ENCODE measurements around the gene GRM4. TPM values are rescaled to one million over a fixed set of nuclear protein-coding genes. Genes with fewer than 3 reads are reported as not detected.

Gene GRM4
- total RNA-seq, 1 donor, result under 0.01 TPM

DNA sequence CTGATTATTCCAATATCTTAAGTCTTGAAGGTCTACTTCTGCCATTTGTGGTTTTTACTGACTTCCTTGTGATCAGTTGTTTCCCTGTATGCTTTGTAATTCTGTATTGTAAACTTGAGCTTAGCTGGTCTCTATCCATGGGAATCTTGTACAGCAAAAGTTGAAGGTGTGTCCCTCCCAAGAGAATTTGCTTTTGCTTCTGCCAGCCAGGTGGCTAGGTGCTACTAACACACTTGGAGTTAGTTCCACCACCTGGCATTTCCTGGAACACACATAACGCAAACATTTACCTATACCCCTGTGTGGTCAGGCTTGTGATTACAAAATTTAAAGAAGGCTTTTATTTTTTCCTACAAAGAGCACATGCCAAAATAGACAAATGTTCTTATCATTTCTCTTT is 141.2 kb downstream of the GRM4 start:
- no peak for DNase-seq (ENCODE audit: low read depth in 2 of 3, low spot score in 2 of 3)

DNA sequence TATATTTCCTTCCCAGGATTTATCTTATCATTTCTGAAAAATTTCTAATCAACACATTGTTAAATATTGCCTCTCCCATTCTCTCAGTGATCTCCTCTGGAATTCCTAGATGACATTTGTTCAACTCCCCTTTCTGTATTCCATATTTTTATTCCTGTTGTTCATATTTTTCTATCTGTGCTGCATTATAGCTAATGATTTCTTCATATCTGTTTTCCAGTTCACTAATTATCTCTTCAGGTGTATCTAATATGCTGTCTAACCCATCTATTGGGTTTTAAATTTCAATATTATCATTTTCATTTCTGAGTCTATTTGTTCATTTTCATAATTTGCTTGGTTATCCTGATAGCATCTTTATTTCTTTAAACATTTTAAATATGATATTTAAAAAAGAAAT is 141.9 kb downstream of the GRM4 start:
- DNase-seq (ENCODE audit: low read depth in 2 of 3, low spot score in 2 of 3), result no peak

DNA sequence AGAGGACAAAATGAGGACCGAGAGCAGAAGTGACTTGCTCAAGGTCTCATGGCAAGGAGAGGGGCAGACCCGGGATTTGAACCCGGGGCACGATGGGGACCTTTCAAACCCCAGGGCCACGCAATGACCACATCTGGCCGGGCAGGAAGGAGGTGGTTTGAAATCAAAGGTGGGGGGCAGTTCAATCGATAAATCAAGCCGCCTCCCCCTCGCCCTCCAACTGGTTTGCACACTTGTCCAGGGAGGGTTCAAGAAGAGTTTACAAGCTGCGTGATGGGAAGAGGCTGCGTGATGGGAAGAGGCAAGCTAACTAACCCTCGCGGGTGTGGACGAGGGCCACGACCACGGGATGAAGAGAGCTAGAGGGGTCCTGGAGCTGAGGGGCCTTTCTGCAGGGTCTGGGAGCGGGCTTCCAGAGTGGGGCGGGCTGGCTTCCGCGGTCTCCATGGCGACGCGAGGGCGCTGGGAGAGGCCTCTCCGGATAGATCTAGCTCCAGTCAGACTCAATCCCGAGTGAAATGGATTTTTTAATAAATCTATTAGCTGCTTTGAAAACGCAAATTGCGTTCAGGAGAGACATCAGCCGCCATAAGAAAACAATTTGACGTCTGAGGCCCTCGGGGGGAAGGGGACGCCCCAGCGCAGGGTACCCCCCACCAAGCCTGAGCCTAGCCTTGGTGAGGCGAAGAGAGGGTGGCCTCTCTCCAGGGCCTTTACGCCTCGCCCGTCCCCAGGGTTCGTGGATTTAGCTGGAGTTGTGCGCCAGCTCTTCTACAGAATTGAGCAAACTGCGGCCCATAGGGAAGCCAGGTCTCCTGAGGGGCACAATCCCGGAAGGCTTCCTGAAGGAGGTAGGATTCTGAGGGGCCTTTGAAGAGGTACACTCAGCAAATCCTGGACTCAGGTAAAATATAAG is 143.9 kb downstream of the GRM4 start:
- no peak for DNase-seq (ENCODE audit: low read depth in 2 of 3, low spot score in 2 of 3)

DNA sequence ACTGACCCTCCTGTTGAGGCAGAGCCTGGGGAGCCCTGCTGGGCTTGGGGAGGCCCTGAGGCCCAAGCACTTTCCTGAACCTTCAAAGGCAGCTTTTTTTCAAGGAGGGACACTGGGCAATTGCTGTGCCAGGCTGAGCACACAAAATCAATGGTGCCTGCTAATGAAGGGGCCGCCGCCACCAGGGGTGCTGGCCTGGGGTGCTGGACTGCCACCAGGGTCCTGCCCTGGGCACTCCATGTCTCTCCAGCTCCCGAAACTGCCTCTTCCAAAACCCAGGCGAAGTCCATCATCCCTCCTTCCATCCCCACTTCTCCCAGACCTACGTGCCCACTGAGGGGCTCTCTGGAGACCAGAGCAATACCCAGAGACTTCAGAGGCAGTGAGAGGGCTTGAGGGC is 145.6 kb downstream of the GRM4 start:
- DNase-seq (ENCODE audit: low read depth in 2 of 3, low spot score in 2 of 3), result no peak

DNA sequence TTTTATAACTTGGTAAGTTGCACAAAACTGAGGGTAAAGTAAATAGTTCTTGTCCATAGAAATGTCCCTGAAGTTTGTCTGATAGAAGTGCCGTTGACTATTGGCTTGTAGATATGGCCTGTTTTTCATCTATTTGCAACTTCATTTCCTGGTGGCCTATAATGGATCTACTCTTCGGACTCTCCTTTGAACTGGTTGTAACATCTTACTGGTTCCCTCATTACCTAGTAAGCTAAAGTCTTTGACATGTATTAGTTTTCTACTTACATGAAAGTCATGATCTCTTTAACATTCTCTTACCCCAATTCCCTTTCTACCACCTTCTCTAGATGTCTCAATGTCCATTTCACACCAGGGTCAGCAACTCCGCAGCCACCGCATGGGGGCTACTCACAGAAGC is 146.3 kb downstream of the GRM4 start:
- no peak for DNase-seq (ENCODE audit: low read depth in 2 of 3, low spot score in 2 of 3)

DNA sequence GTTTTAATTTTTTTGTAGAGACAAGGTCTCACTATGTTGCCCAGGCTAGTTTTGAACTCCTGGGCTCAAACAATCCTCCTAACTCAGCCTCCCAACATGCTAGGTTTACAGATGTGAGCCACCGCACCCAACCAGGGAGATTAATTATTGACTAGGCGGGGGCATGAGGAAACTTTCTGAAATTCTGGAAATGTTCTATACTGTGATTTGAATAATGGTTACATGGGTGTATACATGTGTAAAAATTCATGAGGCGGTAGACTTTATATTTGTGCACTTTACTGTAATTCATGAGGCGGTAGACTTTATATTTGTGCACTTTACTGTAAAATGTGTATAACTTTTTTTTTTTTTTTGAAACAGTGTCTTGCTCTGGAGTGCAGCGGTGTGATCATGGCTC is 147.2 kb downstream of the GRM4 start:
- DNase-seq (ENCODE audit: low read depth in 2 of 3, low spot score in 2 of 3), result no peak

DNA sequence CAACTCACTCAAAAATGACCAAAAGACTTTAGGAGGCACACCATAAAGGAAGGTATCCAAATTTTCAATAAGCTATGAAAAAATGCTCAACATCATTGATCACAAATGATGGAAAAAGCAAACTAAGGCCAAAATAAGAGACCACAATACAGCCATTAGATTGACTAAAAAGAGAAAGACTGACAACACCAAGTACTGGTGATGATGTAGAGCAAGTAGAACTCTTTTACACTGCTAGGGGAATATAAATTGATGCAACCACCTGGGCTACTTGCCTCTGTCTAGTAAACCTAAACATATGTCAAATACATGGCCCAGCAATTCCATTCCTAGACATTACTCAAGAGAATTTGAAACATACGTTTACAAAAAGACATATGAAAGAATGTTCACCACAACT is 148.6 kb downstream of the GRM4 start:
- DNase-seq (ENCODE audit: low read depth in 2 of 3, low spot score in 2 of 3), result no peak

DNA sequence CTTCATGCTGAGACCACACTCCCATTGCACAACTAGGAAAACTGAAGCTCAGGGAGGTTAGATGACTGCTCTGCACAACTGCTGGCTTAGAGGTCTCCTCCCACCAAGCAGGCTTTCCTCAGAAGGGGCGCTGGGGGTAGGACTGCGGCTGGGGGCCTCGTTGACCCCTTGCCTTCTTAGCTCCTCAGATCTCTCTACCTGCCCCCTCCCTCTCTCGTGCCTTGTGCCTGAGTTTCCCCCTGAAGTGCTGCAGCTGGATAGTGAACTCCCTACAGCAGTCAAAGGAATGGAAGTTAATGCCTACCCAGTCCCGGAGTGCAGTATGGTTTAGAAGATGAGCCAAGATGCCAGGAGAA is 149.8 kb downstream of the GRM4 start:
- DNase-seq (ENCODE audit: low read depth in 2 of 3, low spot score in 2 of 3), result no peak

DNA sequence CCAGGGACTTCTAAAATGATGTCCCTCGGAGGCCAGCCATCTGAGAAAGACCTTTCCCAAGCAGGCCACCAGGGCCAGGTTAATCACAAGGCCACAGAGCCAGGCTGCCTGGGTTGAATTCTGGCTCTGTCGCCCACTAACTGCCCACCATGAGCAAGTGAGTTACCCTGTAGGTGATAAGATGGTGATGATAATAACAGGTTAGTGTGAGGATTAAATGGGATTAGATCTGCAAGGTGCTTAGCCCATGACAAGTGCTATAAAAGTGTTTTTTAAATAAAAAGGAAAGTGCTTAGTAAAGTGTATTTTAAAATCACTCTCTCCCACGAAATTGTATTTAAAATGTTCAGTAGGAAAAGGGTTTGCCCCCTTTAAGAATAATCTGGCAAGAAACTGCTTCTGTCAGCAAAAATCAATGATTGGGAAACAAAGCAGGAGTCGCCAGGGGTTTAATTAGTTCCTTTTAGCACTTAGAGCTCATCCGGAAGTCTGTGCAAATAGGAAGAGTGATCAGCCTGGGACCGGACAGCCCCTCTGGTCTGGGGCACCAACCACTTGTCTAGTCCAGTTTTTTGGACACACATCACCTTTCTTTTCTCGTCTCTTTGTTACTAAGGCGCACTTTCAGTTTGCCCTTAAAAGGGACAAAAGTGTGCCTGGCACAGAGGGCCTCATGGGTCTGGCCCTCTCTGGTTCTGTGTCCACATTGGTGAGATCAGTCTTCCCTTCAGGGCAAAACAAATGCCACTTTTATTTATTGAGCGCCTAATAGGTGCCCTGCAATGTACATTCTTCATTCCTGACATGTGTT is 150.4 kb downstream of the GRM4 start:
- DNase-seq (ENCODE audit: low read depth in 2 of 3, low spot score in 2 of 3), result no peak

DNA sequence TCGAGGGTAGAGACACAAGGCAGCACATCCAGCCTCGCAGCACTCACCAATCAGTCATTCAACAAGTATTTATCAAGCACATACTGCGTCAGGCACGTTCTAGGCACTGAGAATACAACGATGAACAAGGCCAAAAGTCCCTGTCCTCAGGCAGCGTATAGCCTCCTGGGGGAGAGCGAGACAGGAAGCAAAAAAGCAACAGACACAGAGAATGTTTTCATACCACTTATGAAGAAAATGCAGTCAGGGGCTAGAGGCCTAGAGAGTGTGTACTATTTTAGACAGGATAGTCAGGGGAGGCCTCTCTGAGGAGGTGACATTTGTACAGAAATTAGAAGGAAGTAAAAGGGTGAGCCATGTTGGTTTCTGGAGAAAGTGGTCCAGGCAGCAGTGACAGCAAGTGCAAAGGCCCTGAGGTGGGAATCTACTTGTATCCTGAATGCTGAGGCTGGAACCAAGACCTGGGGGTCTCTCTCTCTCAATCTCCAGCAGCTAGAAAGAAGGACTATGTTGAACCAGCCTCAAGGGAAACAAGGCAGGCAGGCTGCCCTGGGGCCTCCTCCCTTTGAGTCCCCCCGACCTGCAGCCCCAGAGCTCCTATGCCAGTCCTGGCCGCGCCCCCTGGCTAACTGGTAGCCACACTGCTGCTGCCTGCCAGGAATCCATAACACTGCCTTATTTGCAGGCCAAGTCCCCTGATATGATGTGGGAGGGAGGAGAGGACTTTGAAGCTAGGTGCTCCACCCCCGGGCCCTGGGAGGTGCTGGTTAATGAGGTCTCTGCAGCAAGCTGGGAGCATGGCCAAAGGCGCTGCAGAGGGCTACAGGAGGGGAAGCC is 151.2 kb downstream of the GRM4 start:
- DNase-seq (ENCODE audit: low read depth in 2 of 3, low spot score in 2 of 3), result no peak

DNA sequence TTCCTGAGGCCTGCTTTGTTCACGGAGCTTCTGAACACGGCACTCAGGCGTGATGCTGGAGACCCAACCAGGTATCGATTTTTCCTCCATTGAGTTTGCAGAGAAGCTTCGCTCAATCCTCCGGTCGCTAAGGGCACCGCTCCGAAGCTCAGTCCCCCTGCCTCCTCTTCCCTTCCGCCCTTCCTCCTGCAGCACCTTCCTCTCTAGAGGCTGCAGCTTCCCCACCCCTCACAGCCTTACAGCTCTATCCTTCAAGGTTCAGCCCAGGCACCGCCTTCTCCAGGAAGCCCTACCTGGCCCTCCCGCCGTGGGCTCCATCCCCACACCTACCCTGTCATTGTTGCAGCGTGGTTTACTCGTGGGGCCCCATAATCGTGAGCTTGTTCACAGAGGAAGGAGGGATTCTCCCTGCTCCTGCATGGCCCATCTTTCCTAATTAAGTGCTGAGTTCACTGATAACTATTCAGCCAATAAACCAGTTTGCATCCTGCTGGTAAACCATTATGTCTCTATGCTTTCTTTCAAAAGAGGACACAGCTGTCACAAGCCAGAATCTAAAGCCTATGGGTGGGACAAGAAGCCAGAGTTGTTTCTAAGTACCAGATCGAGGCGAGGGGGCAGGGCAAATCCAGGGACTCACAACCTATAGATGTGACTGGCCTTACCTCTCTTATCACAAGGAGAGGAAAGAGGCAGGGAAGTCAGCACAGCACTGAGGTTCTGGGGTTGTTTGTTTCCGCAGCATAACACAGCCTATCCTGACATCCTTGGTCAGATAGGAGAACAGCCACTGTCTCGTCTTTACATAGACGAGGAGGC is 152.0 kb downstream of the GRM4 start:
- DNase-seq (ENCODE audit: low read depth in 2 of 3, low spot score in 2 of 3), result no peak

DNA sequence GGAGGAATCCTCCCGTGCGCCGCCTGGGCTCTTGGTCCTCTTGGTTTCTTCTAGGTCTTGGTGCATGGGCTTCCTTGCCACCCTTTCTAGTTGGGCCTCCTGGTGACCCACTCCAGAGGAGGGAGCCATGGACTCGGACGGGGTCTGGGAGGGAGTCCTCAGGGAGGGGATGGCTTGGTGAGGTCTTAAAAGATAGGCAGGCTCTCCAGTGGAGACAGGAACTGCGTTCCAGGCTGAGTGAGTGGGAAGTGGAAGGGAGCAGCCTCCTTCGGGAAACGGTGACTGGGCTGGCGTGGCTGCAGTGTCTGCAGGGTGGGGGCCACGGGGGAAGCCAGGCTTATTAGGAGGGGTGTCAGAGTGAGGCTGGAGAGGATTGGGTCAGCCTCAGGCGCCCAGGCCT is 152.8 kb downstream of the GRM4 start:
- DNase-seq (ENCODE audit: low read depth in 2 of 3, low spot score in 2 of 3), result no peak

DNA sequence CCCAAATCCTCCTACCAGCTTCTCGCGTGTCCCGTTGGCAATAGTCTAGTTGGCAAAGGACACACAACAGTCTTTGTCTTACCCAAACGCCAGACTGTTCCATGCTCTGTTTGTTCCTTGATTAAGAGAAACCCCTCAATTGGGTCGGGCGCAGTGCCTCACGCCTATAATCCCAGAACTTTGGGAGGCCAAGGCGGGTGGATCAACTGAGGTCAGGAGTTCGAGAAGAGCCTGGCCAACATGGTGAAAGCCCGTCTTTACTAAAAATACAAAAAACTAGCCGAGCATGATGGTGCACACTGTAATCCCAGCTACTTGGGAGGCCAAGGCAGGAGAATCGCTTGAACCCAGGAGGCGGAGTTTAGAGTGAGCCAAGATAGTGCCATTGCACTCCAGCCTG is 153.7 kb downstream of the GRM4 start:
- DNase-seq (ENCODE audit: low read depth in 2 of 3, low spot score in 2 of 3), result no peak

DNA sequence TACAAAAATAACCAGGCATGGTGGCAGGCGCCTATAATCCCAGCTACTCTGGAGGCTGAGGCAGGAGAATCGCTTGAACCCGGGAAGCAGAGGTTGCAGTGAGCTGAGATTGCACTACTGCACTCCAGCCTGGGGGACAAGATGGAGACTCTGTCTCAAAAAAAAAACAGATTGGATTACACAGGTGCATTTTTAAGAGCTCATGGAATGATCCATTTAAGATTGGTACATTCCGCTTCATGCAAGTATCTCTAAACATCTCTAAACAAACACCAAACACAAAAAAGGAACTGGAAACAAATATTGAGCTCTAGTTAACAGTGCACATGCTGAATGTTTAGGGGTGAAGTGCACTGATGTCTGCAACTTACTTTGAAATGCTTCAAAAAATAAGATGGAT is 154.3 kb downstream of the GRM4 start:
- no peak for DNase-seq (ENCODE audit: low read depth in 2 of 3, low spot score in 2 of 3)

DNA sequence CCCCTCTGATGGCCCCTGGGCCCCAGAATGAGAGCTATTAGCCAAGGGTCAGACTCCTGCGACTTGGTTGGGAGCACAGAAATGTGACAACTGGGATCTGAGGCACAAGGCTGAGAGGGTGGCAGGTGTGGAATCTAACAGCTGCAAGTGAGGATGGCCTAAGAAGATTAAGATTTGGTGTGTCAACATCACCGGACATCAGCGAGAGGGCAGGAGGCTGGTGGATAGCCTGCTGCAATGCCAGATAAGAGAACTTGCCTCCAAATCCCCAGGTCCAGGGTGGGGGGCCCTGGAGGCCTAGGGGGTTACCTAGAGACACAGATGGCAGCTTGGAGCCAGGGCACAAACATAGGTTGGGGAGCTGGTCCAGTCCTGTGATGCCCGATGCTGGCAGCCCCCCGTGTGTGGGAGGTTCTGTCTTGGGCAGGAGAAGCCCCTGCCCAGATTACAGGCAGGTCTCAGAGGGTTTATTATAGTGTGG is 155.8 kb downstream of the GRM4 start:
- no peak for DNase-seq (ENCODE audit: low read depth in 2 of 3, low spot score in 2 of 3)

DNA sequence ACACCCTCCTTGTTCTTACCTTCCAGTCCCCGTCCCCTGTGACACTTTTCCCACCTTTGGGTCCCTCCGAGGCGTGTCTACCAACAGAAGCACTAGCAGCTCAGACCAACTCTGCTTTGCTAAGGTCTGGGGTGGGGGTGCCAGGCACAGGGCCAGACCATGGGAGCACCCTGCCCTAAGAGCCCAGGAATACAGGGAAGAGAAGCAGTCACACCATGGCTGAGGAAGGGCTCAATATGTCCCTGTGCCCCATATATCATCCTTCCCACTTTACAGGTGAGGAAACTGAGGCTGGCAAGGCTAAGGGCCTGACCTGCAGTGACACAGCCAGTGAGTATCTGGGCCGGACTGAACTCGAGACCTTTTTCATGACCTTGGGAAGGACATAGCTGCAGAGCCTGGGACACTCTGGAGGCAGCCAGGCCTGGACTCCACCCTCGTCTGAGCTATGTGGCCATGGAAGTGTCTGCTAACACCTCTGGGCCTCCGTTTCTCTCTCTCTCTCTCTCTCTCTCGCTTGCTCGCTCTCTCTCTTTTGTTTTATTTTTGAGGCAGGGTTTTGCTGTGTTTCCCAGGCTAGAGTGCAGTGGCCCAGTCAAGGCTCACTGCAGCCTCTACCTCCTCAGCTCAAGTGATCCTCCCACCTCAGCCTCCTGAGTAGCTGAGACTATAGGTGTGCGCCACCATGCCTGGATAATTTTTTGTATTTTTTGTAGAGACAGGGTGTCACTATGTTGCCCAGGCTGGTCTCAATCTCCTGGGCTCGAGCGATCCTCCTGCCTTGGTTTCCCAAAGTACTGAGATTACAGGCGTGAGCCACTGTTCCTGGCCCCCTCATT is 156.7 kb downstream of the GRM4 start:
- no peak for DNase-seq (ENCODE audit: low read depth in 2 of 3, low spot score in 2 of 3)

DNA sequence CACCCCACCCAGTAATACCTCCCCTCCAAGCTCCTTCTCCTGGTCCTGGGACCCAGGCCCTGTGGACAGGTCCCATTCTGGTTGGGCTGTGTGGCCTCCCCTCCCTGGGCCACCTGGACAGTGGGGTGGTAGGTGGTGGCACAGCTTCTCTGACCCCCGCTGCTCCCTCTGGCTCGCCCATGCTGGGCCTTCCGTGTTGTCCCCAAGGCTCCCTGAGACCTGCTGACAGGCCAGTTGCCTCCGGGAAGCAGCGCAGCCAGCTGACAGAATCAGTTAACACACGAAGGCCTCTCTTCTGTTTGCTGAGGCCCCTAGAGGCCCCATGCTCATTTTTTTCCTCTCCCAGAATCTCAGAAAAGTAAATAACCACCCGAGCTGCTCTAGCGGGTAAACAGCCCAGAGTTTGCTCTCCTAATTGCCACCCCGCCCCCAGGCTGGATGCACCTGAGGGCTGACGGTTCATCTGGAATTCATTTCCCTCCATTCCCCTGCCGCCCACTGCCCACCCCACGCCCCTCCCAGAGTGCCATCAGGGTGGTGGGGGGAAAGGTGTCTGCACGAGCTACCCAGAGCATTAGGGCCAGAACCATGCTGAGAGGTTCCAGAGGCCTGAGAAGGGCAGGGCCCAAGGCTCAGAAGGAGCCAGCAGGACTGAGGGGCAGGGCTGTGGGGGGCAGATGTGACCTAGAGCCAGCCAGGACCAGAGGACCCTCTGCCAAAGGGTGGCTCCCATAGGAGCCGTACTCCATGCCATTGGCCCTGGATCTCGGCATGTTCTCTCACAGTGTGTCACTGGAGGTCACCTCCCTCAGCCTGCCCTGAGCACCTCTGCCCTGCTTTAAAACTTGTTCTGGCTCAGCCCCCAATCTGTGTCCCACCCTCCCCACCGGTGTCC is 157.5 kb downstream of the GRM4 start:
- DNase-seq (ENCODE audit: low read depth in 2 of 3, low spot score in 2 of 3), result no peak

DNA sequence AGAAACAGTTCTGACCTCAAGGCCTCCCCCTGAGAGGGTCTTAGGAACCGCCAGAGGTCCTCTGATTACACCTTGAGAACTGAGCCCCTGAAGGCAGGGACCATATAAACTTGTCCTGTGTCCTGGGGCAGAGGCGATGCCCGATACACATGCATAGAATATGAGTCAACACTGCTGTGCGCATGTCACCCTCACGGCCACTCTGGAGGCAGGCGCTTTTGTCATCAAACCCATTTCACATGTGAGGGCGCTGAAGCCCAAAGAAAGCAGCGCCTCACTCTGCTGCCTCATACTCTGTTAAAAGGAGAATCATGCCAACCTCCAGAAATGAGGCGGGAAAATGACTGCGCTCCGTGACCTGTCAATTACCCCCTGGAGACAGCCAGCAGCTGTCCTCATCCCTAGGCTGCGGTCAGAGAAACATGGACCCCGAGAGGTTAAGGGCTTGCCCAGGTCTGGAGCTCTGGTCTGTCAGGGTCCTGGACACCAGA is 158.3 kb downstream of the GRM4 start:
- no peak for DNase-seq (ENCODE audit: low read depth in 2 of 3, low spot score in 2 of 3)

Data from hematopoietic multipotent progenitor cell (in vitro differentiated cells).